Inflammatory macrophage (primary cell): ENCODE measurements around the gene SPIRE2.

Experiments used
- DNase-seq, 2 donors: peaks; one replicate each; pipeline ENCODE4 v3.0.0-alpha.2; 2020 to 2022

Gene SPIRE2

GRCh38 chr16:89915303-89916232 is 87.3 kb downstream of the SPIRE2 start:
- DNase-seq: no peak

GRCh38 chr16:89917773-89918452 is 89.6 kb downstream of the SPIRE2 start:
- DNase-seq: peak; percentile 80 to 85

- no peak for DNase-seq
These were observed 90.4 kb downstream of the SPIRE2 start, which contains the start of gene MC1R for GRCh38 chr16:89918453-89919347. TSS of gene MC1R (plus strand) at chr16:89918862. CDS start at chr16:89919259, 397 bp downstream.

- no peak for DNase-seq
These were observed 91.5 kb downstream of the SPIRE2 start for GRCh38 chr16:89919535-89920406.

GRCh38 chr16:89920723-89921122 is 92.4 kb downstream of the SPIRE2 start:
- DNase-seq: peak in 1 of 2 donors; percentile 8
